KMS-11 (cell line): ENCODE results near the gene PSME2.

Experiments
- H2AFZ ChIP-seq: fragments of 200-600 bp; sonication (generic); 2 replicates; pipeline ENCODE4 v1.6.1; 2016; ENCODE audit warnings: antibody characterized with exemption, mixed run types, low read depth
- H3K27ac ChIP-seq: fragments of 200-600 bp; sonication (generic); 2 replicates; pipeline ENCODE4 v1.6.1; 2016; ENCODE audit warnings: mild to moderate bottlenecking, mixed run types
- H3K27me3 ChIP-seq: fragments of 200-600 bp; sonication (generic); 2 replicates; pipeline ENCODE4 v1.6.1; 2017; ENCODE audit warnings: mild to moderate bottlenecking, low read depth, mixed run types, moderate library complexity; ENCODE audit not compliant: insufficient read depth
- H3K36me3 ChIP-seq: fragments of 200-600 bp; sonication (generic); 2 replicates; pipeline ENCODE4 v1.6.1; 2017; ENCODE audit warnings: mild to moderate bottlenecking, mixed run types; ENCODE audit not compliant: insufficient read depth
- H3K4me1 ChIP-seq: fragments of 200-600 bp; sonication (generic); 2 replicates; pipeline ENCODE4 v1.6.1; 2016; ENCODE audit warnings: mild to moderate bottlenecking, low read depth, mixed run types; ENCODE audit not compliant: poor library complexity, severe bottlenecking
- H3K4me2 ChIP-seq: fragments of 200-600 bp; sonication (generic); 2 replicates; pipeline ENCODE4 v1.7.0; 2016; ENCODE audit warnings: mild to moderate bottlenecking, mixed run types
- H3K4me3 ChIP-seq: fragments of 200-600 bp; sonication (generic); IDR thresholded peaks from 2 replicates; pipeline ENCODE4 v1.6.1; 2017; ENCODE audit warnings: low read depth, low read length, mixed read lengths; ENCODE audit not compliant: insufficient read depth
- H3K79me2 ChIP-seq: fragments of 200-600 bp; sonication (generic); 2 replicates; pipeline ENCODE4 v1.6.1; 2016; ENCODE audit warnings: low read depth, mixed run types; ENCODE audit not compliant: insufficient read depth
- H3K9ac ChIP-seq: fragments of 200-600 bp; sonication (generic); 2 replicates; pipeline ENCODE4 v1.6.1; 2016; ENCODE audit warnings: mild to moderate bottlenecking, mixed run types
- H4K20me1 ChIP-seq: fragments of 200-600 bp; sonication (generic); 2 replicates; pipeline ENCODE4 v1.6.1; 2016; ENCODE audit warnings: mild to moderate bottlenecking, mixed run types; ENCODE audit not compliant: insufficient read depth
- CTCF ChIP-seq: fragments of 200-600 bp; sonication (generic); conservative IDR thresholded peaks from 2 replicates; pipeline ENCODE4 v1.6.1; 2017; ENCODE audit warnings: low read depth, mild to moderate bottlenecking, antibody characterized with exemption, low read length, moderate library complexity, mixed read lengths

PSME2 gene

DNA sequence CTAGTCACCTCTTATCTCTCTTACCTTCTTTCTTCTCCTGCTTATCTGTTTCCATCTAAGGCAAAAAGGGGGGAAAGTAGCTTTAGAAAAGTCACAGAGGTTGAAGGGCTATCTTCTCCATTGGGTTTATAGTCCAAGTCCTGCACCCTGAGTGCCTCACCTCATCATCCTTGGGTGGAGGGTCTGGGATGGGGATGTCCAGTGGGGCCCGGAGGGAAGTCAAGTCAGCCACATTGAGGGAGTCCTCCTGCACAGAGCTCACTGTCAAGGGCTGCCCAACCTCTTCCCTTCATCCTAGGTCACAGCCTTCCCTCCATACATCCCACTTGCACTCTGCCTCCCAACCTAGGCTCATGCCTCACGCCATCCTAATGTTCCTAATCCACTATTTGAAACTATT lies 1.2 kb downstream of the PSME2 start:
- Histone ChIP-seq H3K79me2 (peaks cover 19% of the 10 kb centered on the region; the same call in 1 of the 2 replicates), H3K4me1 (peaks cover 13% of the 10 kb centered on the region)

DNA sequence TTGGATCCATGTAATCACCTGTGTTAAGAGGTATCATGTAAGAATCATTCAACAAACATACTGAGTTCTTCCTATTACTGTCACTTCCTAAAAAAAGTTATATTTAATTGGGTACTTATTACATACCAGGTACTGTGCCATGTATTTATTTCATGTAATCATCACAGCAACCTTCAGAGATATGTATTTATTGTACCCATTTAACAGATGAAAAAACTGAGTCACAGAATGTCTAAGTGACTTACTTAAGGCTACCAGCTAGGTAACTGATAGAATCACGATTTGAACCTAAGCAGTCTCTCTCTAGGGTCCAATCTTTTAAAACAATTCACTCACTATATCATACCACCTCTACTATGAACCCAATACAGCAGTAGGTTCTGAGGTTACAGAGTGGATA lies 2.0 kb downstream of the PSME2 start:
- no peak overlapping the region for H3K9ac ChIP-seq
- no peak overlapping the region for H2AFZ ChIP-seq
- no peaks in the 10 kb centered on the region for H3K27me3 ChIP-seq
- no peaks in the 10 kb centered on the region for H4K20me1 ChIP-seq
- no peak overlapping the region for H3K27ac ChIP-seq
- no peaks in the 10 kb centered on the region for H3K36me3 ChIP-seq
- no peak overlapping the region for H3K4me2 ChIP-seq
- no peak overlapping the region for H3K4me3 ChIP-seq
- H3K79me2 ChIP-seq: peaks cover 22% of the 10 kb centered on the region; the same call in 1 of the 2 replicates
- H3K4me1 ChIP-seq: peaks cover 18% of the 10 kb centered on the region
- TF ChIP-seq CTCF: no peak

More for the DNA sequence above, 1.2 kb downstream of the PSME2 start:
- Histone ChIP-seq H3K4me3 (no peak overlapping the region), H4K20me1 (no peaks in the 10 kb centered on the region), H3K27ac (no peak overlapping the region; the same call in 1 of the 2 replicates), H3K9ac (no peak overlapping the region; the same call in 1 of the 2 replicates), H2AFZ (no peak overlapping the region), H3K4me2 (peak overlapping the region; percentile 80), H3K27me3 (no peaks in the 10 kb centered on the region), H3K36me3 (no peaks in the 10 kb centered on the region)
- no peak for TF ChIP-seq CTCF

GRCh38 chr14:24143511-24143910 lies 2.9 kb downstream of the PSME2 start:
- no peaks in the 10 kb centered on the region for H3K36me3 ChIP-seq
- no peaks in the 10 kb centered on the region for H4K20me1 ChIP-seq
- no peaks in the 10 kb centered on the region for H3K27me3 ChIP-seq
- H2AFZ ChIP-seq: no peak overlapping the region
- peaks cover 23% of the 10 kb centered on the region for H3K4me1 ChIP-seq
- TF ChIP-seq CTCF: no peak
- no peak overlapping the region for H3K27ac ChIP-seq
- no peak overlapping the region for H3K4me2 ChIP-seq
- peaks cover 26% of the 10 kb centered on the region; the same call in 1 of the 2 replicates for H3K79me2 ChIP-seq
- no peak overlapping the region for H3K9ac ChIP-seq
- no peak overlapping the region for H3K4me3 ChIP-seq

DNA sequence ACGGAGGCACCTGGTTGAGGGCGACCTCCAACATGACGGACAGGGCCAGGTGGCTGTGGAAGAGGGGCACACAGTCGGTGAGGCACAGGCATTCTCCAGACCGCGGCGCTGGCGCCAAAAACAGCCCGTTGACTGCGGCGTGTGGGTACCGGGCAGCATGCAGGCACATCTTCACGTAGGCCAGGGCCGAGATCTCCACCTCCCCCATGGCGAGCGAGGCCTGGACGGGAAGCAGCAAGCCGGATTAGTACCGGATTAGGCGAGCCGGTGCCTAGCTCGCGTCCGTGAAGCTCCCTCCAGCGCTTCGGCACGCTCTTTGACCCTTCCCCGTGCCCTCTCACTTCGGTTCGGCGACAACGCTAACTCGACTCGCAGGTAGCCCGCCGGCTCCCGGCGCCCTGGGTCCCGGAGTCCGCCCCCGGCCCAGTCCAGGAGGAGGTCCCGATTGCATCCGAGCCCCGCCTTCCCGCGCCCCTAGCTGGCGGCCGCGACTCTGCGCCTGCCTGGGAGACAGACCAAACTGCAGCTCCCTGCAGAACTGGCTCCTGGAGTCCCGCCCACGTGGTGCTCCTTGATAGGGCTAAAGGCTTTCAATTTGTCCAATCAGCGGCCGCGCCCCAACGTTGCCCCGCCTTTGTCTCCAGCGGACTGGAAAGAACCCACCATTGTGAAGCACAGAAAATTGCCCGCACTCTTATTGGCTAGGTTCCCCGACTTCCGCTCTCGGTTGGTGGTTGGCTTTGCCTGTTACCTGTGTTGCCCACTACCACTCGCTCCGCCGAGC lies 5.1 kb downstream of the PSME2 start, which contains the start of gene EMC9:
EMC9 (minus strand) TSS at position 495 of the 784 bp plus-strand sequence; CDS start at position 208, 287 bp downstream.
- Histone ChIP-seq H3K4me3 (no peak within 1 kb of the TSS), H4K20me1 (no peaks in the 10 kb centered on the region), H3K27ac (peak within 1 kb of the TSS; percentile 66), H3K79me2 (peaks cover 21% of the 10 kb centered on the region; the same call in 1 of the 2 replicates), H3K36me3 (no peaks in the 10 kb centered on the region), H3K27me3 (no peaks in the 10 kb centered on the region), H3K4me2 (peak within 1 kb of the TSS; percentile 36; the same call in 1 of the 2 replicates), H2AFZ (peak within 1 kb of the TSS; percentile 44; the same call in 1 of the 2 replicates), H3K9ac (peak within 1 kb of the TSS; percentile 55; the same call in 1 of the 2 replicates), H3K4me1 (peaks cover 28% of the 10 kb centered on the region)
- TF ChIP-seq CTCF: no peak
